Central memory CD4-positive, alpha-beta T cell (primary cell): ENCODE data around the gene ATF4.

Source experiments
- DNase-seq: peaks from one replicate; pipeline ENCODE4 v3.0.0; 2022

ATF4 gene

GRCh38 chr22:39529487-39529851 lies 9.1 kb downstream of the ATF4 start:
- DNase-seq: no peak

- no peak for DNase-seq
Observed at GRCh38 chr22:39530116-39530515, 9.8 kb downstream of the ATF4 start.

DNA sequence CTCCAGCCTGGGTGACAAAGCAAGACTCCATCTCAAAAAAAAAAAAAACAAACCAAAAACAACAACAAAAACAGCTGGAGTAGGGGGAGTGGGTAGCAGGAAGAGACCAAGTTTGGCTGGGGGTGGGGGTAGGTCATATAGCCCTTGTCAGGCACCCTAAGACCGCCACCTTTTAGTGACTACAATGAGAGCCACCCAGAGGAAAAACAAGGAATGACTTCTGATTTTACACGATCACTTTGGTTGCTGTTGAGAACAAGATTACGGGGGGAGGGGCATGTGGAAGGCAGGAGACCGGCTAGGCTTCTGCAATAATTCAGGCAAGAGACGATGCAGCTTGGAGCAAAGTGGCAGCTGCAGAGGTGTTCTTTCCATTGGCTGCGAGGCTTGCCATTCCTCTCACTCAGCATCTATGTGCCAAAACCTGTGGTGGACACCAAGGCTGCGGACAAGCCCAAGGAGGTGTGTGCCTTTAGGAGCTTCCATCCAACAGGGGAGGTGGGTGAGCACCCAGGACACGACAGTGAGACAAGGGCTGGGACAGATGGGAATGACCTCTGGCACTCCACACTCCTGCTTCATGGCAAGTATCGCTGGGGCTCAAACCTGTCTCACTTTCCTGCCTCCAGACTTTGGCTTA lies 10.4 kb downstream of the ATF4 start:
- DNase-seq: peak; percentile 50

DNA sequence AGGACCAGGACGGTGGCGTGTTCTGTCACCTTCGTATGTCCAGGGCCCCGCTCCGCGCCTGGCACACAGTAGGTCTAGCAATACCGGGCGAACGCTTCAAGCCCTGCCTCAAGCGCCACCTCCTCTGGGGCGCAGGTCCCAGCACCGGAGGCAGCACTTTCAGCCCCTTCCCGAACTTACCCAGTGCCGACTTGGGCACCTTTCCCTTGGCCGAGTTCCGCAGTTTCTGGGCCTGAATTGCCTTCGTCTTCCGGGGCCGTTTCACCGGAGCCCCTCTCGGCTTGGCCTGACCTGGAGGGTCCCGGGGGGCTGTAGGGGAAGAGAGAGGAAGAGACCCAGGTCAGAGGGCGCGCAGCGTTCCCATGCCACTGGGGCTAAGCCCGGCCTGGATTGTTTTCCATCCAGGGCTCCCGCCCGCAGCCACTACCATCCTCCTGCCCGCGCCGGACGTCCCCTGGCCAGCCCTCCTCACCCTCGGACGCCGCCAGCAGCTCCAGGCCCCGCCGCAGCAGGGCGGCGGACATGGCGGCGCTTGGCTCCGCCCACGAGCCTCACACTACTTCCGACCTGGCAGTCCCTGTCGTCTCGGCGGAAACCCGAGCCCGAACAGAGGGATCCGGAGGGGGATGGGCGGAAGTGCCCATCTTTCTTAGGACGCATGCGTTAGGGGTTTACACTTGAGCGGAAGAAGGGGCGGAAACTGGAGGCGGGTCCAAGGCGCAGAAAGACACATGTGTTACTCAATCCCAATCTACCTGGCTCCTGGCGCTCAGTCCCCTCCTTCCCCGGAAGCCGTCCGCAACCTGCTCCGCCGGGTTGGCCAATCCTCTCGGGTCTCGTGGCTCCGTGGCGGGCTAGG lies 12.1 kb downstream of the ATF4 start, which contains the start of gene RPS19BP1:
TSS of gene RPS19BP1 (minus strand) at position 534 of the 859 bp plus-strand sequence. CDS start at position 524, 10 bp downstream.
- DNase-seq: peak; percentile 99

DNA sequence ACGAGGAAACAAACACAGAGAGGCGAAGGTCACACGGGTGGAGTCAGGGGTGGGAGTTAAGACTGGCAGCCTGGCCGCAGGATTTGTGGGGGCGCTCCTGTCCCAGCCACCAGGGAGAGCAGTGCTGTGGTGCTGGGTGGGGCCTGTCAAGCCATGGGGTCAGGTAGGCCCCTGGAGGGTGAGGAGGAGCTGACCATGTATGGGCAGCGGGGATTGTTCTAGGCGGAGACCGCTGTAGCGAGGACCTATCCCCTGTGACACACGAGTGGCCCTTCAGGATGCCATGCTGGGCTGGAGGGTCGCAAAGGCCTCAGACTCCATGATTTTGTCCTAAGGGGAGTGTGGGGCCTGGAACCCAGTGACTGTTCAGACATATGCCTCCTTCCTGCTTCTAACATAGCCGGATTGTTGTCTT lies 13.7 kb downstream of the ATF4 start:
- no peak for DNase-seq

GRCh38 chr22:39534591-39535356 lies 14.4 kb downstream of the ATF4 start:
- peak; percentile 62 for DNase-seq

GRCh38 chr22:39535357-39535725 lies 15.0 kb downstream of the ATF4 start:
- DNase-seq: no peak

- DNase-seq: no peak
Observed at GRCh38 chr22:39535831-39536449, 15.6 kb downstream of the ATF4 start.

DNA sequence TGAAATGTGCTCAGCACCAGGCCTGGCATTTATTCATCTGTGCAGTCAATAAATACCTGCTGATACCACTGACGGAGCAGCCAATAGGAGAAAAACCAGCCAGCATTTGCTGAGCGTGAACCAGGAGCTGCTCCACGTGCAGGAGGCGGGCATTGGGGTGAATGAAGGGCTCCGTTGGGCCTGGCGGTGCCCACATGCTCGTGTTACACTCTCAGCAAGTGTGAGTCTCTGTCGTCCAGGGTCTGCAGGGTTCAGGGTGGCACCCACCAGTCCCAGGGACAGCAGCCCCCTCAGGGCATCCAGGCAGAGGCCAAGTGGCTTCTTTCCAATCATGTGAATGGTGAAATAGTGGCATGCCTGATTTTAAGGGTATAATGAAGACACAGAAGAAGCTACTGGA lies 16.3 kb downstream of the ATF4 start:
- DNase-seq: no peak

DNA sequence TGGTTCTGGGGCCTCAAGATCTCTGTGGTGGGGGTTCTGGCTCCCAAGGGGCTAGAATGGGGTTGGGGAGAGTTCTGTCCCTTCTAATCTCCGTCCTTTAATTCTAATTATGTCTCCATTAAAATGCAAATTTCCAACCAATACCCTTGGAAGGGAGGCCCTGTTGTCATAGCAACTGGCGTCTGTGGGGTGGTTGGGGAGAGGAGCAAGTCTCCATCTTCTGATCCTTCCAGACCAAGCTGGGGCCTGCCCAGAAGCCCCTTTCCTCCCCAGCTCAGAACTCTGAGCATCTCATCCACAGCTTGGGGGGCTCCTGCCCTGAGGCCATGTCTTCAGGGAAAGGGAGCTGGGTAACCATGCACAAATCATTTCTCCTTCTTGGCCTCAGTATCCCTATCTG lies 17.6 kb downstream of the ATF4 start:
- no peak for DNase-seq

GRCh38 chr22:39543095-39543494 lies 22.7 kb downstream of the ATF4 start:
- DNase-seq: no peak

GRCh38 chr22:39545386-39546365 lies 25.3 kb downstream of the ATF4 start:
- DNase-seq: peak; percentile 51

DNA sequence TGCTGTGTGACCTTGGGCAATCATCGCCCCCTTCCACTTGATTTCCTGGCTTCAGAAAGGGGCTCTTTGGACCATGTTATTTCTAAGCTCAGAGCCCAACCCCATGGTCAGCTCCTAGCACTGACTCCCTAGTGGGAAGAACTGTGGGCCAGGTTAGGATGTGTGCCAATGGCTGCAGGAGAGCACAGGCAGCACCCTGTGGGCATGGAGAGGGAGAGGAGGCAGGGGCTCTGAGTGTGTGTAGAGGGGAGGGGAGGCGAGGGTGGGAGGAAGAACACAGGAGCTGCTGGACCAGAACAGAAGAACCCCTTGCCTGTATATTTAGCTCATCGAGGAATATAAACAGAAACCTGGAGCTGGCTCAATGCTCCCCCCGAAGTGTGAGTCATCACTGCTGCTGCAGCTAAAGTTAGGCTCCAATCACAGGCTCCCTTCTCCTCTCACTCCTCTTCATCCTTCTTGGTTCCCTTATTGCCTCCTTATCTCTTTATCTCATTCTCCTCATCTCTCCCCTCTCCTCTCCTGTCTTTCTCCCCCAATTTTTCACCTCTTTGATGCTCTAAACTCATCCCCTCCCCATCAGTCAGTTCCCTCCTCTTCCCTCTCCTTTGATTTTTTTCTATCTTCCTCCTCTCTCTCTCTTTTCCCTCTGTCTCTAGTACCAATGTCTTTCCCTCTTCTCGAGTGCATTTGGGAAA lies 26.7 kb downstream of the ATF4 start:
- no peak for DNase-seq

DNA sequence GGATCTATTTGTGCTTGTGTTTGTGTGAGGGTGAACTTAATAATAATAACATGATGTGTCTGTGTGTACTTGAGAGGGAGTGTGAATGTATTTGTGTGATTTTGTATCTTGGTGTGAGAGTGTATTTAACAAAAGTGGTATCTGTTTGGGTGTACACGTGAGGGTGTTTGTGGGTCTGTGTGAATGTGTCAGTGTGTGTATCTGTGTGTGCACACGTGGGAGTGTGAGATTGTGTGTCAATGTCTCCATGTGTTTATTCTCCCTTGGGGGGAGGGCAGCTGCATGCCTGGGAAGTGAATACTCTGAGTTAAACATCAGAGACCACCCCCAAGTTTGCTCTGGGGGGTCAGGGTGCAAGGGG lies 27.2 kb downstream of the ATF4 start:
- no peak for DNase-seq

GRCh38 chr22:39553429-39553828 lies 33.1 kb downstream of the ATF4 start:
- DNase-seq: no peak

DNA sequence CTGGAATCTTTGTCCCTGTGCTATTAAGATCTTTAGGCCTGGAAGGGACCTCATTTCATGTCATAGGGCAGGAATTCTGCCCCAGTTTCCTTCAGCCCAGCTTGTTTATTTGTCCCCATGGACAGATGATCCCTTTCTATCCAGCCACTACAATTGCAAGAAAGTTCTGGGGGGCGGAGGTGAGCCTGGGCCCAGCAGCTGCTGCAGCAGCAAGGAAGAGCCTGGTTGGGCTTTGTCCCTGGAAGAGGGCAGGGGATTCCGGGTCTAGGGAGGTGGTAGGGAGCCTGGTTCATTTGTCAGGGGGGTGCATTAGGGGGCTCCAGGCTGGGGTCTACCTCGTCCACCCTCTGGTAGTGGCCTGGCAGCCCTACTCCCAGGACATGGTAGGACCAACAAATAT lies 33.8 kb downstream of the ATF4 start:
- DNase-seq: no peak

DNA sequence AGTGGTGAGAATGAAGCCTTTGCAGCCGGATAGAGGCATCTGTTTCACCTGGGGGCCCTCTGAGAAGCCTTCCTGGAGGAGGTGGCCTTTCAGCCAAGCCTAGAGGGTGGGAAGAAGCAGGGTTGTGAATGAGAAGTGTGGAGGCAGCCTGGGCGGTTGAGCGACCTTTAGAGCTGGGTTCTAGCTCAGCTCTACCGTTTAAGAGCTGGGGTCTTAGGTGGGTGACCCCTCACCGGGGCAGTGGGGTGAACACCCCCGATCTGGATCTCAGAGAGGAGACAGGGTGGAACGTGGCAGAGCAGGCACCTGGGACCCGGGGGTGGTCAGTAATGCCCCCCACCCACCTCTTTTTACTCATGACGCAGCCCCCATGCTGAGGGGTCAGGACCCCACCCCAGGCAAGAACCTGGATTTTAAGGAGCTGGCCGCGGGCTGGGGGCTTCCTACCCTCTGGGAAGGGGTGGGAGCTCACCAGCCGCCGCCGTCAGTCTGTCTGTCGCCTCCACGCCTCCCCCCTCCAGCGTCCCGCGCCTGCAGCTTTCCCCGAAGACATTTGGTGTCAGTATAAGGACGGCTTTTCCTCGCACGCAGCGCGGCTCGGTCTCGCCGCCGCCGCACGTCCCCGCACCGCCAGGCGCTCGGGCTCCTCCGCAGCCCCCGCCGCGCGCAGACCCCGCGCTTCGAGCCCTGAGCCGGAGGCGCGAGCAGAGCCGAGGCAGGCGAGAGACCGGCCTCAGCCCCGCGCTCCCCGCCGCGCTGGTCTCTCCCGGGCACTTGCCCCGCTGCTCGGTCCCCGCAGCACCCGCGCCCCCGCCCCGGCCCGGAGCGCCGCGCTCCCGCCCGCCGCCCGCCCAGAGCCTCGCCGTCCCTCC lies 36.8 kb downstream of the ATF4 start:
- peak; percentile 38 for DNase-seq

- no peak for DNase-seq
Observed at GRCh38 chr22:39558254-39558727, 37.9 kb downstream of the ATF4 start.

- DNase-seq: no peak
Observed at GRCh38 chr22:39558950-39559349, 38.6 kb downstream of the ATF4 start.

DNA sequence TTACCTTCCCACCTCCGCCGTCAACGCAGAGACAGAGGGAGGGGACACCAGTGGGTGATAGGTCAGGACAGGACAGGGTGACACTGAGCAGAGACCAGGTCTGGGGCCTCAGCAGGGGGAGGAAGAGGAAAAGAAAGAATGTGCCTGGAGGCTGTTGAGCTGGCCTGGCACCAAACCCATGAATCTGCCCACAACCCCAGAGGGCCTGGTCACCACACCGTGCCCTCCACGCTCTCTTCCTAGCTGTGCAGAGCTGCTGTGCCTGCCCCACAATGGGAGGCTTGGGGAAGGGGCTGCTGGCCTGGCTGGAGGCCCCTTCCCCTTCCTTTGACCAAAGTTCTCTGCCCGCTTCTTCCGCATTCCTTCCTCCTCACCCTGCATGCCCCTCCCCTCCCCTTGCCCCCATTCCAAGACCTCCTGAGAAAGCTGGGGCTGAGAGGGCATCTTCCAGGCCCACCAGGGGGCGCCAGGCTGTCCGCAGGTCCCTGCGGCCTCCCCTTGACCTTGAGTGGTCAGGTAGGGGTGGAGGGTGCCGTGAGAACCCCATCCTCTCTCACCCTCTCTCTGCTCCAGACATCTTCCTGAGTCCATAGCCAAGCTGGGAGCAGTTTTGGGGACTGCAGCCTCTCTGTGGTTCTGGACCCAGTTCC lies 39.2 kb downstream of the ATF4 start:
- no peak for DNase-seq
